ENCODE results near the gene ZSCAN4. TPM values are rescaled to one million over a fixed set of nuclear protein-coding genes. Genes with fewer than 3 reads are reported as not detected.

Gene ZSCAN4, protein sequence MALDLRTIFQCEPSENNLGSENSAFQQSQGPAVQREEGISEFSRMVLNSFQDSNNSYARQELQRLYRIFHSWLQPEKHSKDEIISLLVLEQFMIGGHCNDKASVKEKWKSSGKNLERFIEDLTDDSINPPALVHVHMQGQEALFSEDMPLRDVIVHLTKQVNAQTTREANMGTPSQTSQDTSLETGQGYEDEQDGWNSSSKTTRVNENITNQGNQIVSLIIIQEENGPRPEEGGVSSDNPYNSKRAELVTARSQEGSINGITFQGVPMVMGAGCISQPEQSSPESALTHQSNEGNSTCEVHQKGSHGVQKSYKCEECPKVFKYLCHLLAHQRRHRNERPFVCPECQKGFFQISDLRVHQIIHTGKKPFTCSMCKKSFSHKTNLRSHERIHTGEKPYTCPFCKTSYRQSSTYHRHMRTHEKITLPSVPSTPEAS
- not detected in 3 replicates for total RNA-seq

DNA sequence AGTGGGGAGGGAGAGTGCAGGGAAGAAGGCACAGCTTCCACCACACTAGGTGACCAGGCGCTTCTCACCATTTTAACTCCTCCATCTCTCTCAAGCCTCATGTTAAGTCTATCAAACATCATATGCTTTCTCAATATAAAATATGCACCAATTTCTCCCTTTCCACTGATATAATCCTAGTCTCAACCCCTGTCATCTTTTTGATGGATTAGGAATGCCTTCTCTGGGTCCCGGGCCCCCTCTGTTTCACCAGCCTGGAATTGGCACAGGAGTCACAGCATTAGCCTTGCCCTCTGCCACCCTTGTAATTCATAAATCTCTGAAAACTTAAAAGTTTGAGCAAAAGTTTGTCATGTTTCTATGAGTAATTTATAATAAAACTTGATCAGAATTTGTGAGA is at the start of gene ZSCAN4:
Gene ZSCAN4, plus strand, starts transcription at position 301 of the 400 bp plus-strand sequence. CDS start 7,211 bp downstream, outside the sequence.
- no peaks in the 10 kb centered on the region for H3K9me3 Mint-ChIP-seq
- peaks cover 46% of the 10 kb centered on the region for H3K27me3 Mint-ChIP-seq (ENCODE audit: low read depth)
- no peaks in the 10 kb centered on the region for H3K36me3 Mint-ChIP-seq
- H3K4me3 Mint-ChIP-seq = no peak within 1 kb of the TSS
- H3K4me1 Mint-ChIP-seq = peaks cover 7% of the 10 kb centered on the region
- H3K27ac Mint-ChIP-seq = no peak within 1 kb of the TSS
- no peak for DNase-seq (ENCODE audit: low spot score in 2 of 2, unreplicated experiment in 2 of 2)
- TF ChIP-seq, protein P1, sequence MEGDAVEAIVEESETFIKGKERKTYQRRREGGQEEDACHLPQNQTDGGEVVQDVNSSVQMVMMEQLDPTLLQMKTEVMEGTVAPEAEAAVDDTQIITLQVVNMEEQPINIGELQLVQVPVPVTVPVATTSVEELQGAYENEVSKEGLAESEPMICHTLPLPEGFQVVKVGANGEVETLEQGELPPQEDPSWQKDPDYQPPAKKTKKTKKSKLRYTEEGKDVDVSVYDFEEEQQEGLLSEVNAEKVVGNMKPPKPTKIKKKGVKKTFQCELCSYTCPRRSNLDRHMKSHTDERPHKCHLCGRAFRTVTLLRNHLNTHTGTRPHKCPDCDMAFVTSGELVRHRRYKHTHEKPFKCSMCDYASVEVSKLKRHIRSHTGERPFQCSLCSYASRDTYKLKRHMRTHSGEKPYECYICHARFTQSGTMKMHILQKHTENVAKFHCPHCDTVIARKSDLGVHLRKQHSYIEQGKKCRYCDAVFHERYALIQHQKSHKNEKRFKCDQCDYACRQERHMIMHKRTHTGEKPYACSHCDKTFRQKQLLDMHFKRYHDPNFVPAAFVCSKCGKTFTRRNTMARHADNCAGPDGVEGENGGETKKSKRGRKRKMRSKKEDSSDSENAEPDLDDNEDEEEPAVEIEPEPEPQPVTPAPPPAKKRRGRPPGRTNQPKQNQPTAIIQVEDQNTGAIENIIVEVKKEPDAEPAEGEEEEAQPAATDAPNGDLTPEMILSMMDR (IDR thresholded peaks at IDR 0.05; ENCODE audit: unreplicated experiment) = no peak

DNA sequence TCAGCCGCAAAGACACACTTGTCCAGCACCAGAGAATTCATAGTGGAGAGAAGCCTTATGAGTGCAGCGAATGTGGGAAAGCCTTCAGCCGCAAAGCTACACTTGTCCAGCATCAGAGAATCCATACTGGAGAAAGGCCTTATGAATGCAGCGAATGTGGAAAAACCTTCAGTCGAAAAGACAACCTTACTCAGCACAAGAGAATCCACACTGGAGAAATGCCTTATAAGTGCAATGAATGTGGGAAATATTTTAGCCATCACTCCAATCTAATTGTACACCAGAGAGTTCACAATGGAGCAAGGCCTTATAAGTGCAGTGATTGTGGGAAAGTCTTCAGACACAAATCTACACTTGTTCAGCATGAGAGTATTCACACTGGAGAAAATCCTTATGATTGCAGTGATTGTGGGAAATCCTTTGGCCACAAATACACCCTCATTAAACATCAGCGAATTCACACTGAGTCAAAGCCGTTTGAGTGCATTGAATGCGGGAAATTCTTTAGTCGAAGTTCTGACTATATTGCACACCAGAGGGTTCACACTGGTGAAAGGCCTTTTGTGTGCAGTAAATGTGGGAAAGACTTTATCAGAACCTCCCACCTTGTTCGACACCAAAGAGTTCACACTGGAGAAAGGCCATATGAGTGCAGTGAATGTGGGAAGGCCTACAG is 47.9 kb upstream of the ZSCAN4 start:
- no peak overlapping the region for H3K27ac Mint-ChIP-seq
- DNase-seq (ENCODE audit: low spot score in 2 of 2, unreplicated experiment in 2 of 2) = no peak
- peaks cover 98% of the 10 kb centered on the region for H3K36me3 Mint-ChIP-seq
- no peaks in the 10 kb centered on the region for H3K27me3 Mint-ChIP-seq (ENCODE audit: low read depth)
- H3K9me3 Mint-ChIP-seq = peaks cover 85% of the 10 kb centered on the region
- no peaks in the 10 kb centered on the region for H3K4me1 Mint-ChIP-seq
- no peak overlapping the region for H3K4me3 Mint-ChIP-seq
- TF ChIP-seq, protein P1 (IDR thresholded peaks at IDR 0.05; ENCODE audit: unreplicated experiment) = no peak

DNA sequence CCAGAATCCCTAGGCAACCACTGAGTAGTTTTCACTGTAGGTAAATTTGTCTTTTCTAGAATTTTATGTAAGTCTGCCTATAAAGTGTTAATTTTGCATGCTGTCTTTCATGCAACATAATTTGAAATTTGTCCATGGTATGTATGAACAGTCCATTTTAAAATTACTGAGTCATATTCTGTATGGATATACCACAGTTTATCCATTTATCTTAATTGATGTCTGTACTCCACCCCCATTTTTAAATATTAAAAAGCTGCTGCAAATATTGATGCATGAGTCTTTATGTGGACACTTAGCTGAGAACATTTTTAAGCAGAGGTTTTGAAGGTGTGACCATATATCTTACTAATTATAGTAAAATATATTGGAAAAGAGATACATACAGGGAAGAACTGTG is 45.6 kb upstream of the ZSCAN4 start:
- Mint-ChIP-seq H3K27ac (no peak overlapping the region), H3K4me3 (no peak overlapping the region), H3K4me1 (no peaks in the 10 kb centered on the region), H3K36me3 (peaks cover 87% of the 10 kb centered on the region), H3K27me3 (ENCODE audit: low read depth) (no peaks in the 10 kb centered on the region), H3K9me3 (peaks cover 79% of the 10 kb centered on the region)
- TF ChIP-seq, protein P1 (IDR thresholded peaks at IDR 0.05; ENCODE audit: unreplicated experiment) = no peak
- DNase-seq (ENCODE audit: low spot score in 2 of 2, unreplicated experiment in 2 of 2) = no peak

DNA sequence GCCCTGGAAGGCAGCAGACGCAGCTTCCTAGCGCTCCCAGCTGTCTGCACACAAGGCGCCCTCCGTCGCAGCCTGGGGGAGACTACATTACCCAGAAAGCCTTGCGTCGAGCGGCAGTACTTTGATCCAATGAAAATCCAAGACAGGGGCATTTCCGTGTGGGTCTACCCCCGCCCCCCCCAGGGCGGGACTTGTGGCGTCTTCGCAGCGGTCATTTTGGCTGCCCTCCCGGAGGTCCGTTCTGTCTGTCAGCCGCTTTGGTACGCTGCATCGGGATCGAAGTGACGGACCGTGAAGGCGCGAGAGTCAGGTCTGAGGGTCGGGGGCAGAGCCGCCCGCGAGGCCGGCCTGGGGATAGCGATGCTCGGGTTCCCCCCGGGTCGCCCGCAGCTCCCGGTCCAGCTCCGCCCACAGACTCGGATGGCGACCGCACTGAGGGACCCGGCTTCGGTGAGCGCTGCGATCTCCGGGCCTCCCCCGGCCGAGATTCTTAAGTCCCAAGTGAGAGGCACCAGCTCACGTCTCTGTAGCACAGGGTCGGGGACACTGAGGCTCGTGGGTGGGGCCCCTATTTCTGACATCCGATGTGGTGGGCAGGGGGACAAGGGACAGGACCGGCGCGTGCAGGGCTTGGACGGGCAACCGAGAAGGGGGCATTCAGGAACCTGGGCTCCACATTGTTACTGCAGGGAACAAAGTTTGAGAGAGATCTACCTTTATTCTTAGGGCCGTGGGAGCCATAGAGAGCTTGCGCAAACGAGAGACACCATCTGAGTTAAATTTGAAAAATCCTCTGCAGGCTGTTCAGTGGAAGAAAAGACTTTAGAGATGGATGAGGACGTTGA is 35.5 kb upstream of the ZSCAN4 start, which contains the start of gene ZNF211:
Gene ZNF211, plus strand, starts transcription at position 182 of the 845 bp plus-strand sequence. Its CDS starts 179 bp downstream, at position 361.
- peaks cover 17% of the 10 kb centered on the region for H3K4me1 Mint-ChIP-seq
- H3K4me3 Mint-ChIP-seq = peak within 1 kb of the TSS; percentile 93
- no peaks in the 10 kb centered on the region for H3K27me3 Mint-ChIP-seq (ENCODE audit: low read depth)
- H3K27ac Mint-ChIP-seq = peak within 1 kb of the TSS; percentile 50
- peaks cover 54% of the 10 kb centered on the region for H3K36me3 Mint-ChIP-seq
- TF ChIP-seq, protein P1 (IDR thresholded peaks at IDR 0.05; ENCODE audit: unreplicated experiment) = no peak
- H3K9me3 Mint-ChIP-seq = peaks cover 42% of the 10 kb centered on the region
- peak; percentile 86 to 91 for DNase-seq (ENCODE audit: low spot score in 2 of 2, unreplicated experiment in 2 of 2)

DNA sequence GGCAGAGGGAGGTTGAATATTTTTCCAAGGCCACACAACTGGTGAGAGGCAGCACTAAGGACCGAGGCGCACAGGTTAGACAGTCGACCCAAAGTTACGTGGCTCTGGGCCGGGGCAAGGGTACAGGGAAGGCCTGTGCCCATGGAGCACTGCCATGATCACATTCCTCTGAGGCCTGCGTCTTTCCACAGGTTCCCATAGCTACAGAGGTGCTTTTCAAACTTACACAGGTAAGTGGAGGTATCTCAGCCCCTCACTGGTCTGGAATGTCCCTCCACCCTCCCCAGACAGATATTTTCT is 35.0 kb upstream of the ZSCAN4 start:
- H3K4me1 Mint-ChIP-seq = peaks cover 17% of the 10 kb centered on the region
- no peak for DNase-seq (ENCODE audit: low spot score in 2 of 2, unreplicated experiment in 2 of 2)
- H3K9me3 Mint-ChIP-seq = peaks cover 42% of the 10 kb centered on the region
- H3K27ac Mint-ChIP-seq = peak overlapping the region; percentile 49
- TF ChIP-seq, protein P1 (IDR thresholded peaks at IDR 0.05; ENCODE audit: unreplicated experiment) = no peak
- H3K4me3 Mint-ChIP-seq = peak overlapping the region; percentile 93
- peaks cover 58% of the 10 kb centered on the region for H3K36me3 Mint-ChIP-seq
- no peaks in the 10 kb centered on the region for H3K27me3 Mint-ChIP-seq (ENCODE audit: low read depth)

Data from mesothelial cell of epicardium (in vitro differentiated cells).